Liver (tissue), 9 donors: ENCODE measurements around the gene DDX39A. TPM values are rescaled to one million over a fixed set of nuclear protein-coding genes. Genes with fewer than 3 reads are reported as not detected.

Experiments used
- DNase-seq: peaks from one replicate; pipeline ENCODE4 v3.0.0-alpha.2; 2017; ENCODE audit warnings: low spot score
- H3K27ac ChIP-seq, 2 donors: one replicate each; pipeline ENCODE4 v1.7.0; 2013; ENCODE audit warnings: inconsistent platforms in 2 of 2, low read length in 2 of 2, control low read depth in 1 of 2, low read depth in 1 of 2, mild to moderate bottlenecking in 1 of 2
- H3K27me3 ChIP-seq, 4 donors: one replicate each; pipeline versions ENCODE4 v1.6.1 to v1.7.0; 2013; ENCODE audit warnings: low read length in 3 of 4, inconsistent platforms in 1 of 4, mild to moderate bottlenecking in 1 of 4, moderate library complexity in 1 of 4; ENCODE audit not compliant: control insufficient read depth in 4 of 4, insufficient read depth in 4 of 4
- H3K36me3 ChIP-seq, 4 donors: one replicate each; pipeline versions ENCODE4 v1.6.1 to v1.7.0; 2013; ENCODE audit warnings: low read length in 3 of 4, mild to moderate bottlenecking in 3 of 4, low read depth in 1 of 4, moderate library complexity in 1 of 4; ENCODE audit not compliant: control insufficient read depth in 4 of 4, insufficient read depth in 3 of 4
- H3K4me1 ChIP-seq, 4 donors: one replicate each; pipeline versions ENCODE4 v1.6.1 to v1.7.0; 2013; ENCODE audit warnings: low read length in 3 of 4, mild to moderate bottlenecking in 3 of 4, moderate library complexity in 1 of 4; ENCODE audit not compliant: control insufficient read depth in 4 of 4, insufficient read depth in 4 of 4
- H3K4me3 ChIP-seq, 3 donors: one replicate each; pipeline versions ENCODE4 v1.6.1 to v1.7.0; 2013; ENCODE audit warnings: low read length in 3 of 3, control low read depth in 1 of 3, low read depth in 1 of 3, mild to moderate bottlenecking in 1 of 3
- H3K9ac ChIP-seq, 2 donors: one replicate each; pipeline ENCODE4 v1.7.0; 2013; ENCODE audit warnings: low read length in 2 of 2, mild to moderate bottlenecking in 2 of 2, moderate library complexity in 2 of 2, control low read depth in 1 of 2, low read depth in 1 of 2
- H3K9me3 ChIP-seq, 4 donors: one replicate each; pipeline versions ENCODE4 v1.6.1 to v1.7.0; 2013; ENCODE audit warnings: low read length in 3 of 4; ENCODE audit not compliant: control insufficient read depth in 4 of 4
- EGR1 ChIP-seq, 2 donors: IDR thresholded peaks; 2 replicates each; pipeline ENCODE4 v1.6.1; 2016 to 2018; ENCODE audit warnings: antibody characterized with exemption in 2 of 2, low read depth in 2 of 2
- FOXA1 ChIP-seq: IDR thresholded peaks from 2 replicates; pipeline ENCODE4 v1.6.1; 2016; ENCODE audit warnings: antibody characterized with exemption
- FOXA2 ChIP-seq: IDR thresholded peaks from 2 replicates; pipeline ENCODE4 v1.6.1; 2016; ENCODE audit warnings: antibody characterized with exemption
- GABPA ChIP-seq, 2 donors: IDR thresholded peaks in 1 of 2; conservative IDR thresholded peaks in 1 of 2; 2 replicates each; pipeline ENCODE4 v1.6.1; 2016; ENCODE audit warnings: antibody characterized with exemption in 2 of 2, mild to moderate bottlenecking in 1 of 2, moderate library complexity in 1 of 2
- HNF4A ChIP-seq, 2 donors: conservative IDR thresholded peaks; 2 replicates each; pipeline ENCODE4 v1.6.1; 2016; ENCODE audit warnings: antibody characterized with exemption in 2 of 2, mild to moderate bottlenecking in 2 of 2
- HNF4G ChIP-seq: IDR thresholded peaks from 2 replicates; pipeline ENCODE4 v1.6.1; 2016; ENCODE audit warnings: antibody characterized with exemption
- JUND ChIP-seq, 2 donors: IDR thresholded peaks; 2 replicates each; pipeline ENCODE4 v1.6.1; 2016; ENCODE audit warnings: antibody characterized with exemption in 2 of 2
- NR2F2 ChIP-seq: IDR thresholded peaks from 2 replicates; pipeline ENCODE4 v1.6.1; 2016; ENCODE audit warnings: antibody characterized with exemption
- RAD21 ChIP-seq, 2 donors: IDR thresholded peaks; 2 replicates each; pipeline ENCODE4 v1.6.1; 2016; ENCODE audit warnings: antibody characterized with exemption in 2 of 2, mild to moderate bottlenecking in 2 of 2
- RXRA ChIP-seq, 2 donors: IDR thresholded peaks; 2 replicates each; pipeline ENCODE4 v1.6.1; 2017 to 2018; ENCODE audit warnings: antibody characterized with exemption in 2 of 2, mild to moderate bottlenecking in 1 of 2
- SP1 ChIP-seq: IDR thresholded peaks from 2 replicates; pipeline ENCODE4 v1.6.1; 2018; ENCODE audit warnings: antibody characterized with exemption, mild to moderate bottlenecking
- TAF1 ChIP-seq: conservative IDR thresholded peaks from 2 replicates; pipeline ENCODE4 v1.6.1; 2016; ENCODE audit warnings: antibody characterized with exemption, mild to moderate bottlenecking
- YY1 ChIP-seq: IDR thresholded peaks from 2 replicates; pipeline ENCODE4 v1.6.1; 2016; ENCODE audit warnings: antibody characterized with exemption, mild to moderate bottlenecking
- WGBS: extraction: QIAGEN DNeasy Blood & Tissue Kit; methylation state at CpG from one replicate; pipeline ENCODE4 v1.1.7; 2013; 5-methylcytosine and 5-hydroxymethylcytosine counted together
- polyA plus RNA-seq, 2 donors: library from polyadenylated mRNA; stranded (reverse) in 1 of 2; unstranded in 1 of 2; fragments of 200-250 nt in 1 of 2; fragments of >200 nt in 1 of 2; fragmentation: Nextera tagmentation in 1 of 2; extraction: Ambion mirVana in 1 of 2; gene quantifications; one replicate each; pipeline versions ENCODE4 v1.2.1 to v1.2.3, GENCODE V29; 2013 to 2015
- total RNA-seq, 2 donors: library from RNA; depleted of rRNA; stranded (reverse); fragments of >200 nt; gene quantifications; one replicate each; pipeline ENCODE4 v1.2.3, GENCODE V29; 2014
- TF ChIP-seq, protein P1 (sequence below): IDR thresholded peaks from 2 replicates; pipeline ENCODE4 v1.6.1; 2016; ENCODE audit warnings: antibody characterized with exemption
- TF ChIP-seq, protein P2 (sequence below): IDR thresholded peaks from 2 replicates; pipeline ENCODE4 v1.6.1; 2016; ENCODE audit warnings: antibody characterized with exemption
- TF ChIP-seq, protein P3 (sequence below): IDR thresholded peaks from 2 replicates; pipeline ENCODE4 v1.6.1; 2016; ENCODE audit warnings: antibody characterized with exemption
- TF ChIP-seq, protein P4 (sequence below): fragments of 150-350 bp; IDR thresholded peaks from 2 replicates; pipeline ENCODE4 v1.5.1; 2017; ENCODE audit warnings: improper control_type of control experiment, low read depth, low read length; ENCODE audit not compliant: missing input control
- TF ChIP-seq, protein P5 (sequence below): IDR thresholded peaks from 2 replicates; pipeline ENCODE4 v1.6.1; 2016; ENCODE audit warnings: antibody characterized with exemption, mild to moderate bottlenecking
- donor health status: healthy.
- donor health status: healthy.
- donor health status: healthy.
- donor health status: healthy.
- donor health status: healthy.

DDX39A gene
- total and polyA plus RNA-seq, 4 donors: 24.9 to 54.7 (median 35.4) TPM

DNA sequence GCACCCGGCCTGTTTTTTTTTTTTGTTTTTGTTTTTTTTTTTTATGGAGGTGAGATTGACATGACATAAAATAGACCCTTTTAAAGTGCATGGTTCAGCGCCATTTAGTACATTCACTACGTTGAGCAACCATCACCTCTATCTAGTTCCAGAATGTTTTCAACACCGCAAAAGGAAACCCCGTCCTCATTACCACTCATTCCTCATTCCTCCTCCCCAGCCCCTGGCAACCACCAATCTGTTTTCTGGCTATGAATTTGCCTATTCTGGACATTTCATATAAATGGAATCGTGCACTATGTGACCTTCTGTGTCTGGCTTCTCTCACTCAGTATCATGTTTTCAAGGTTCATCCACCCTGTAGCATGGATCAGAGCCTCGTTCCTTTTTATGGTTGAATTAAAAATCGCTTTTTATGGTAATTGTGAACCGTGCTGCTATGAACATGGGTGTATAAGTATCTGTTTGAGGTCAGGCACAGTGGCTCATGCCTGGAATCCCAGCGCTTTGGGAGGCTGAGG, 47.8 kb downstream of the DDX39A start:
- WGBS: 74% methylated on average over 10 of the region's 10 CpGs
- Histone ChIP-seq H3K9ac (no peak overlapping the region), H3K4me1 (peaks cover 0 to 3% (median 2%) of the 10 kb centered on the region in 4 donors), H3K27me3 (no peaks in the 10 kb centered on the region), H3K4me3 (no peak overlapping the region), H3K9me3 (no peaks in the 10 kb centered on the region), H3K27ac (peak overlapping the region; percentile 31 to 60), H3K36me3 (no peaks in the 10 kb centered on the region)
- no peak for DNase-seq
- no peak for TF ChIP-seq EGR1 (IDR thresholded peaks at IDR 0.05; ENCODE audit: low read depth in 2 of 2)
- peak in 1 of 2 donors; percentile 8 for TF ChIP-seq JUND (IDR thresholded peaks at IDR 0.05)
- TF ChIP-seq NR2F2: peak; percentile 98
- TF ChIP-seq, protein P1, sequence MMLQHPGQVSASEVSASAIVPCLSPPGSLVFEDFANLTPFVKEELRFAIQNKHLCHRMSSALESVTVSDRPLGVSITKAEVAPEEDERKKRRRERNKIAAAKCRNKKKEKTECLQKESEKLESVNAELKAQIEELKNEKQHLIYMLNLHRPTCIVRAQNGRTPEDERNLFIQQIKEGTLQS: no peak
- TF ChIP-seq HNF4A (conservative IDR thresholded peaks at IDR 0.05): no peak
- TF ChIP-seq FOXA2: no peak
- TF ChIP-seq, protein P2, sequence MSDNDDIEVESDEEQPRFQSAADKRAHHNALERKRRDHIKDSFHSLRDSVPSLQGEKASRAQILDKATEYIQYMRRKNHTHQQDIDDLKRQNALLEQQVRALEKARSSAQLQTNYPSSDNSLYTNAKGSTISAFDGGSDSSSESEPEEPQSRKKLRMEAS: peak; percentile 16
- peak; percentile 78 for TF ChIP-seq RXRA (IDR thresholded peaks at IDR 0.05)
- TF ChIP-seq TAF1: no peak
- TF ChIP-seq, protein P3, sequence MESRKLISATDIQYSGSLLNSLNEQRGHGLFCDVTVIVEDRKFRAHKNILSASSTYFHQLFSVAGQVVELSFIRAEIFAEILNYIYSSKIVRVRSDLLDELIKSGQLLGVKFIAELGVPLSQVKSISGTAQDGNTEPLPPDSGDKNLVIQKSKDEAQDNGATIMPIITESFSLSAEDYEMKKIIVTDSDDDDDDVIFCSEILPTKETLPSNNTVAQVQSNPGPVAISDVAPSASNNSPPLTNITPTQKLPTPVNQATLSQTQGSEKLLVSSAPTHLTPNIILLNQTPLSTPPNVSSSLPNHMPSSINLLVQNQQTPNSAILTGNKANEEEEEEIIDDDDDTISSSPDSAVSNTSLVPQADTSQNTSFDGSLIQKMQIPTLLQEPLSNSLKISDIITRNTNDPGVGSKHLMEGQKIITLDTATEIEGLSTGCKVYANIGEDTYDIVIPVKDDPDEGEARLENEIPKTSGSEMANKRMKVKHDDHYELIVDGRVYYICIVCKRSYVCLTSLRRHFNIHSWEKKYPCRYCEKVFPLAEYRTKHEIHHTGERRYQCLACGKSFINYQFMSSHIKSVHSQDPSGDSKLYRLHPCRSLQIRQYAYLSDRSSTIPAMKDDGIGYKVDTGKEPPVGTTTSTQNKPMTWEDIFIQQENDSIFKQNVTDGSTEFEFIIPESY: no peak
- TF ChIP-seq SP1: peak; percentile 48
- TF ChIP-seq, protein P4, sequence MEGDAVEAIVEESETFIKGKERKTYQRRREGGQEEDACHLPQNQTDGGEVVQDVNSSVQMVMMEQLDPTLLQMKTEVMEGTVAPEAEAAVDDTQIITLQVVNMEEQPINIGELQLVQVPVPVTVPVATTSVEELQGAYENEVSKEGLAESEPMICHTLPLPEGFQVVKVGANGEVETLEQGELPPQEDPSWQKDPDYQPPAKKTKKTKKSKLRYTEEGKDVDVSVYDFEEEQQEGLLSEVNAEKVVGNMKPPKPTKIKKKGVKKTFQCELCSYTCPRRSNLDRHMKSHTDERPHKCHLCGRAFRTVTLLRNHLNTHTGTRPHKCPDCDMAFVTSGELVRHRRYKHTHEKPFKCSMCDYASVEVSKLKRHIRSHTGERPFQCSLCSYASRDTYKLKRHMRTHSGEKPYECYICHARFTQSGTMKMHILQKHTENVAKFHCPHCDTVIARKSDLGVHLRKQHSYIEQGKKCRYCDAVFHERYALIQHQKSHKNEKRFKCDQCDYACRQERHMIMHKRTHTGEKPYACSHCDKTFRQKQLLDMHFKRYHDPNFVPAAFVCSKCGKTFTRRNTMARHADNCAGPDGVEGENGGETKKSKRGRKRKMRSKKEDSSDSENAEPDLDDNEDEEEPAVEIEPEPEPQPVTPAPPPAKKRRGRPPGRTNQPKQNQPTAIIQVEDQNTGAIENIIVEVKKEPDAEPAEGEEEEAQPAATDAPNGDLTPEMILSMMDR: no peak
- no peak for TF ChIP-seq FOXA1
- TF ChIP-seq GABPA (IDR thresholded peaks at IDR 0.05 in 1 of 2, conservative IDR thresholded peaks at IDR 0.05 in 1 of 2): no peak
- TF ChIP-seq, protein P5, sequence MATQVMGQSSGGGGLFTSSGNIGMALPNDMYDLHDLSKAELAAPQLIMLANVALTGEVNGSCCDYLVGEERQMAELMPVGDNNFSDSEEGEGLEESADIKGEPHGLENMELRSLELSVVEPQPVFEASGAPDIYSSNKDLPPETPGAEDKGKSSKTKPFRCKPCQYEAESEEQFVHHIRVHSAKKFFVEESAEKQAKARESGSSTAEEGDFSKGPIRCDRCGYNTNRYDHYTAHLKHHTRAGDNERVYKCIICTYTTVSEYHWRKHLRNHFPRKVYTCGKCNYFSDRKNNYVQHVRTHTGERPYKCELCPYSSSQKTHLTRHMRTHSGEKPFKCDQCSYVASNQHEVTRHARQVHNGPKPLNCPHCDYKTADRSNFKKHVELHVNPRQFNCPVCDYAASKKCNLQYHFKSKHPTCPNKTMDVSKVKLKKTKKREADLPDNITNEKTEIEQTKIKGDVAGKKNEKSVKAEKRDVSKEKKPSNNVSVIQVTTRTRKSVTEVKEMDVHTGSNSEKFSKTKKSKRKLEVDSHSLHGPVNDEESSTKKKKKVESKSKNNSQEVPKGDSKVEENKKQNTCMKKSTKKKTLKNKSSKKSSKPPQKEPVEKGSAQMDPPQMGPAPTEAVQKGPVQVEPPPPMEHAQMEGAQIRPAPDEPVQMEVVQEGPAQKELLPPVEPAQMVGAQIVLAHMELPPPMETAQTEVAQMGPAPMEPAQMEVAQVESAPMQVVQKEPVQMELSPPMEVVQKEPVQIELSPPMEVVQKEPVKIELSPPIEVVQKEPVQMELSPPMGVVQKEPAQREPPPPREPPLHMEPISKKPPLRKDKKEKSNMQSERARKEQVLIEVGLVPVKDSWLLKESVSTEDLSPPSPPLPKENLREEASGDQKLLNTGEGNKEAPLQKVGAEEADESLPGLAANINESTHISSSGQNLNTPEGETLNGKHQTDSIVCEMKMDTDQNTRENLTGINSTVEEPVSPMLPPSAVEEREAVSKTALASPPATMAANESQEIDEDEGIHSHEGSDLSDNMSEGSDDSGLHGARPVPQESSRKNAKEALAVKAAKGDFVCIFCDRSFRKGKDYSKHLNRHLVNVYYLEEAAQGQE: no peak
- peak in 1 of 2 donors; percentile 15 for TF ChIP-seq RAD21 (IDR thresholded peaks at IDR 0.05)
- no peak for TF ChIP-seq YY1
- TF ChIP-seq HNF4G: no peak
